ENCODE measurements around the gene MBOAT7. TPM values are rescaled to one million over a fixed set of nuclear protein-coding genes. Genes with fewer than 3 reads are reported as not detected.
A peak's percentile ranks its signal among the peaks of the same experiment; 100 is the strongest.

The MBOAT7 gene
- total RNA-seq, 1 donor from 2014 or later: 9.5 TPM

DNA sequence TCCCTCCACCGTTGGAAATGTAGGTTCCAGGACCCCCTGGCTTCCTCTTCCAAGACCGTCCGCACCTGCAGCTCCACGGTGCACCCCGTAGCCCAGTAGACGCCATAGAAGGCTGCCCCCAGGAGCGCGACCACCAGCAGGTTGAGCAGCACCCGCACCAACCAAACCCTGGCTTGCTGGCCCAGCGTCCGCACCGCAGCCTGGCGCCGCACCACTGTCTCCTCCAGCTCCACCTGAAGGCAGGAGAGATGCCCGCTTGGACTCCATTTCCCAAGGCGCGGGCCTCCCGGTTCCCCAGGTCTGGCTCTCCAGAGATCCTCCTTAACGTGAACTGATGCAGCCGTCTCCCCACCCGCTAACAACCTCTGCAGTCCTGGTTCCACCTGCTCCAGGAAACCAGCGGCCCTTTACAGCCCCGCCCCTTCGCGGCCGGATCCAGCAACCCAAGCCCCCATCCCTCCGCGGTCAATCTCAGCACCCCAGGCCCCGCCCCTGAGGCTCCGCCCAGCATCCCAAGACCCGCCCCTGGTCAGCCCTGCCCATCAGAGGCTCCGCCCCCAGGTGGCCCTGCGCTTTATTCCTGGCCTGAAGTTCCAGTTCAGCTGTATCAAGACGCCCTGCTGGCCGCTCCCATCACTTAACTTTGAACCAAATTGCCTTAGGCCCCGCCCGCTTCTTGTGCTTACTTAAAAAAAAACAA, 24.9 kb downstream of the MBOAT7 start:
- peak; percentile 47 to 54 for DNase-seq (ENCODE audit: low read depth in 2 of 2)

DNA sequence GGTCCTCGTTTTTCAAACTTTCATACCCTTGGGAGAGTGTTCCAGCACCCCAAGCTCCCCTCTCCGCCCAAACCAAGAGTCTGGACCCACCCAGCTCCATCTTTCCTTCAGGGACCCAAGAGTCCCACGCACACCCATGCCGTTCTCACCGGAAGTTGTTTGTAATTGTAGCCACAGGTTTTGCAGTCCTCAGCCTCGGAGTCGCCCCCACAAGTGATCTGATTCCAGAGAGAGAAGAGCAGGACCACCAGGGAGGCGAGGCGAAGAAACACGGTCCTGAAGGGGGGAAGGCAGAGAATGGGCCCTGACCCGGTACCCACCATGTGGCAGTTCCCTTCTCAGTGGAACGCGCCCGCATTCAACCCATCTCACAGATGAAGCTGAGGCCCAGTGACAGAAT, 26.5 kb downstream of the MBOAT7 start:
- DNase-seq (ENCODE audit: low read depth in 2 of 2): no peak

DNA sequence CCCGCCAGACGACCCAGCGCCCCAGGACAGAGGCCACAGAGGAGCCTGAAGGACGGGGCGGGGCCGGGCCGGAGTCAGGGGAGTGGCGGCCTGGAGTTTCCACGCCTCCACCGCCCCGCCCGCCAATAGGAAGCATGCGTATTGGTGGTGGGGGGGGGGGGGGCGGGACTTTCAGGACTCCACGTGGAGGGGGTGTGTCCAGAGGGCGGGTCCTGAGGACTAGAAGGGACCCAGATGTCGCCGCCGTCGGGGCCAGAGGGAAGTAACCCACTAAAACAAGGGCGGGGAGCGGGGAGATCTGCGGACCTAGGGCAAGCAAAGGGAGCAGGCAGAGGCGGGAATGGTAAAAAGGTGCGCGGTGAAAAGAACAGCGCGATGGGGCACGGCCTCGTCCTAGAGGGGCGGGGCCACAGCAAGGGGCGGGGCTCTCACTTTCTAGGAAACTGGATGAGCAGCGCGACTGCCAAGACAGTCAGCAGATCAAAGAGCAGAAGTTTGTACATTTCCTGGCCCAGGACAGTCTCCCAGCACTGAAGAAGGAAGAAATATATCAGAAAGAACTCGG, 27.1 kb downstream of the MBOAT7 start:
- DNase-seq (ENCODE audit: low read depth in 2 of 2): peak; percentile 76 to 79

DNA sequence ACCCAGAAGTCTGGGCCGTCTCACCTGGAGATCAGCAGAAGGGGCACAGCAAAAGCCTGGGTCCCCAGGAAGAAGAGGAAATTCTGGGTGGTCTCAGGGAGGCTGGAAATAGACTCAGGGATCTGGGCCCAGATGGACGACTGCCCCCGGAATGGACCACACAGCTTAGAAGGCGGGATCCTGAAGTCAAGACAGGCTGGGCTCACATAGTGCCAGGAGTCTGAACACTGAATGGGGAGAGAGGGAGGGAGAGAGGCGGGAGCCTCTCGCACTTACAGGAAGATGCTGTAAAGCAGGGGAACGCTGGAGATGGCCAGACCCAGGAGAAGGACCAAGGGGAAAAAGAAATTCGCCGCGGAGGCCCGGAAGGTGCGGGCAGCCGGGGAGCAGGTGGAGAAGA, 28.5 kb downstream of the MBOAT7 start:
- no peak for DNase-seq (ENCODE audit: low read depth in 2 of 2)

DNA sequence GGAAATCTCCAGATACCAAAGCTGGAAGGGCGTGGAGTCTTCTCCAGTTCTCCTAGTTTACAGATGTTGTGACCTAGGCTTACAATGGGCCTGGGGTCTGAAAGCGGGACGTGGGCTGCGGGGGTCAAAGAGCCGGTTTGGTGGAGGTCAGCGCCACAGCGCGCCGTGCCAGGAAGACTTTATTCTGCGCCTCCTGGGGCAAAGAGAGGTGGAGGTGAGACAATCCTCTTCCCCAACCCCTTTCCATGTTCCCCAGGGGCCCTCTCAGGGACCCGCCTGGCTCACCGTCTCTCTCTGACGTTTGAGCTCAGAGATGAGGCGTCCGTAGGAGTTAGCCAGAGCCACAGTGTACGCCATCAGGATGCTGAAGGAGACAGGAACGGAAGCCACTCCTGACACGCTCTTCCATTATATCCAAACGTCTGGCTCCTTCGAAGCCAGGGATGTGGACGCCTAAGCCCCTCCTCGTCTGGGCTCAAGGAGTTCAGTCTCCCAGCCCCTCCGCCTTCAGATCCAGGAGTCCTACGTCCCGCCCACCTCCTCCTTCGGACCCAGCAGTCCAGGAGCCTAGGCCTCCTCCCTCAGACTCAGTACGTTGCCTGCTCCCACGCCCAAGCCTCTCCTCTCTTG, 29.1 kb downstream of the MBOAT7 start:
- peak in 1 of 2 donors; percentile 57 for DNase-seq (ENCODE audit: low read depth in 2 of 2)

DNA sequence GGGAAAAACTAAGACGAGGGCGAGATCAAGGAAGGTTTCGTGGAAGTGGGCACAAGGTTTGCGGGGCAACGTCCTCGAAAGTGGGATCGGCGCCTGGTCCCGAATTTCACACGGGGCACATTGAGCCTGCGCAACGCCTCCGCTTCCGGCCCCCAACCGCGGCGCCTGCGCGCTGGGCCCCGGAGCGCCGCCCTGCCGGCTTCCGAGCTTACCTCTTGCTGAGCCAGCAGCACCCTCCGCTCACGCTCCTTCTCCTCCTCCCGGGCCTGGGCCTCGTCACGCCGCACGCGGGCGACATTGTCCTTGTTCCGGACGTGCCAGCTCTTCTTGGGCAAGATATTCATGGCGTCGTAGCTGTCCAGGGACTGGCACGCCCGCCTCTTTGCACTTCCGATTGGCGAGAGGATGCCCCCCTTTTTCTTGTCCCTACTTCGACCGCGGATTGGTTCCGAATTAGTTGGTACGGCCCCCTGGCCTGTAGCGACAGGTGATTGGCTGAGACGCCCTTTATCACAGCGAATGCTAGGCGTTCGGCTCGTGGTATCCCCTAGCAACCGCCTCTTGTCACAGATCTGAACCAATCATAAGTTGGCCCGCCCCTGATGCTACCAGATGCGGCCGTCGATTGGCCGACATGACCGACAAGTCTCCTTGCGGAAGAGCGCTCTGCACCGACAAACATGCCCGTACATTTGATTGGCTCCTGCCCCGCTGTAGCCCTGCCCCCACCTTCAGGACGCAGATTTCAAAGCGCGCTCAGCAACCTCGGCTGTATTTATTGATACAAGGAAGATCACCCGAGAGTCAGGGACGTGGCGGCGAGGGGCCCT, 29.8 kb downstream of the MBOAT7 start, which contains the start of gene LENG1:
Gene LENG1, minus strand, starts transcription at position 370 of the 830 bp plus-strand sequence. Its CDS starts 26 bp downstream, at position 344.
- peak; percentile 100 for DNase-seq (ENCODE audit: low read depth in 2 of 2)

DNA sequence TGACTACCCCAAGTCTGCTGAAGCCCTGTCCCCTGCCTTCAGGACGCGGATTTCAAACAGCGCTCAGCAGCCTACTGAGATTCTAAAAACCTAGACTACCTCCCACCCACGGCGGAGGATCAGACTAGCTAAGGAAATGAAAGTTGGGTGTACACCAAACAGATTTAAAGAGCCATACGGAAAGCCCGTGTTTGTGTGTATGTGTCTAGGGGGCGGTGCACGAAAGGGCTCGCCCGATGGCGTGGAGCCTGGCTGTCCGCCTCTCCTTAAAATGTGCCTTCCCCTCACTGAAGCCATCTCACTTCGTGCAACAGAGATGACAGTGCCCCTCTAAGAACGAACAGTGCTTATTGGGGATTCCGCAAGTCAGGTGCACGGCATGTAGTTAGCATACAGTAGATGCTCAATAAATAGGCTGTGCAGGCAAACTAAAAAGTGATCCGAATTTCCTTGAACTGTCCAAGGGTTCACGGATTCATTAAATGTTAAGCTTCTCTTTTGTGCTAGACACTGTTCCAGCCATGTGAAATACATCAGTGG, 30.5 kb downstream of the MBOAT7 start:
- DNase-seq (ENCODE audit: low read depth in 2 of 2): peak; percentile 23 to 26

DNA sequence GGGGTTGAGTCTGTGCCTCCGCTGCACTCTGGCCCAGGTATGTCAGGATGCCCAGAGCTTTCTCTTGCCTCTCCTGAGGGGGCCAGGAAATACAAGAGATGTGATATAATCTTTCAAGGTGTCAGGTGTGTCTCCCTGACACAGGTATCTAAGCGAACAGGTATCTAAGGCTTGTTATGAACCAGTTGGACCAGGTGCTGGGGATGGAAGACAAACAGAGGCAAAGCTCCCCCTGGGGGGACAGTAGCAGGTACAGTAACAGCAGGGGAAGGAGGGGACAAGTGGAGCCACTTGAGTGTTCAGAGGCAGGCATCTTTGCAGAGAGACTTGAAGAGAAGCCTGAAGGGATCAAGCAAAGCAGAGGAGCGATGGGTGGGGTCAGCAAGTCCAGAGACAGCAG, 32.4 kb downstream of the MBOAT7 start:
- DNase-seq (ENCODE audit: low read depth in 2 of 2): no peak

DNA sequence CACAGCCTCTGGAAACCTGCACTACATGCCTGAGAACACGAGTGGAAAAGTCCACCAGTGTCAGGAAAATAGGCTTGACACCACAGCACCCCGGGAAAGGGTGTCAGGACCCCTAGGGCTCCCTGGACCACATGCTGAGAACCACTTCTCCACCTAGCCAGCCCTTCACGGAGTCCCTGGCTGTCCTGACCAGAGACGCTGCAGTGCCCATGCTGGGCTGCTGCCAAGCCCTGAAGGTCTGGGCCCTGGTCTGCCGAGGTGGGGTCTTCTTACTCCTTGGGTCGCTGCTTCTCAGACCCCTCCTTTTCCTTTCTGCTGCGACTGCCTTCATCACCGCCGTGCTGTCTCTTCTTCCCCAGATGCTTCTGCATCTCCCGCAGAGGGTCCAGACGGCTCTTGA, 32.9 kb downstream of the MBOAT7 start:
- no peak for DNase-seq (ENCODE audit: low read depth in 2 of 2)

DNA sequence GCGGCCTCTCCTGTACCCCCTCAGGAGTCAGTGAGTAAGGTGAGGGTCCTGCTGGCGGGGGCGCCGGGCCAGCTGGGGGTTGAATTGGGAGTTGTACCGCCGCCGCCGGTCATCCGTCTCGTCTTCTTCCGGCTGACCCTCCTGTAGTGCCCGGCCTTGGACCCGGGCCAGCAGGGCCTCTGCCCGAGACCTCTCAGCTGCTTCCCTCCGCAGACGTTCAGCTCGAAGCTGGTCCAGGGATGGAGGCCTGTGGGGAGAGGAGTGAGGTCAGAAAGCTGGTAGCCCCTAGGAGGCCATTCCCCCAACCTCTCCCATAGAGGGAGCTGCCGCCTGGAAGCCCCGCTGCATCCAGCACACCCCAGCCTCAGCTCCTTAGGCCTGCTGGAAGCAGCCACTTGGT, 33.7 kb downstream of the MBOAT7 start:
- peak in 1 of 2 donors; percentile 24 for DNase-seq (ENCODE audit: low read depth in 2 of 2)

DNA sequence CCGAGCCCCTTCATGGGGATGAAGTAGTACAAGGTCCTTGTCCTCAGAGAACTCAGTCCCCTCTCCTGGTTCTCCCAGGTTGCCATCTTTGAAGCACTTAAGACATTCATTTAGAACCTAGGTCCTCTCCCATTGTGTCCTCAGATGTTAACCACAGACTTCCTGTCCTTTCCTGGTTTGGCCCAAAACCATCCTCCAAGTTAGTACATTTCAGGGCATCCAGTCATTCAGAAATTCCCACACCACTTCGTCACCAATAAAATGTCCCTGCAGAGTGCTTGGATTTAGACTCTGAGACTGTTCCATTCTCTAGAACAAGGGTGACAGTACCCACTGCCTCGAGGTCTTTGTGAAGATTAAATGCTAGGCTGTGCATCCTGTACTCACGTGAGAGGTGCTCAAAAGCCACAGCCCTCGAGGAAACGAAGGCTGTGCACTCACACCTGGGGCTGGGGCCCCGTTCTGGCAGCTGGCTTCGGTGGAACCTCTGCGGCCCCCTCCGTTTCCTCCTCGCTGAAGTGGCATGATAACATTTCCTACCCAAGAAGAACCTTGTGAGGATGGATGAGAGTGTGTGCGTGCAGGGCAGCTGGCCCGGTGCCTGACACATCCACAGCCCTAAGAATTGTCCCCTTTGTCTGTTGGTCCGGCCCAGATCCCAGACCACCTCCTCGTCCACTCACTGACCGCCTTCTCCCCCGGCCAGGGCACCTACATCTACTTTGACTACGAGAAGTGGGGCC, 34.6 kb downstream of the MBOAT7 start:
- DNase-seq (ENCODE audit: low read depth in 2 of 2): peak in 1 of 2 donors; percentile 54

DNA sequence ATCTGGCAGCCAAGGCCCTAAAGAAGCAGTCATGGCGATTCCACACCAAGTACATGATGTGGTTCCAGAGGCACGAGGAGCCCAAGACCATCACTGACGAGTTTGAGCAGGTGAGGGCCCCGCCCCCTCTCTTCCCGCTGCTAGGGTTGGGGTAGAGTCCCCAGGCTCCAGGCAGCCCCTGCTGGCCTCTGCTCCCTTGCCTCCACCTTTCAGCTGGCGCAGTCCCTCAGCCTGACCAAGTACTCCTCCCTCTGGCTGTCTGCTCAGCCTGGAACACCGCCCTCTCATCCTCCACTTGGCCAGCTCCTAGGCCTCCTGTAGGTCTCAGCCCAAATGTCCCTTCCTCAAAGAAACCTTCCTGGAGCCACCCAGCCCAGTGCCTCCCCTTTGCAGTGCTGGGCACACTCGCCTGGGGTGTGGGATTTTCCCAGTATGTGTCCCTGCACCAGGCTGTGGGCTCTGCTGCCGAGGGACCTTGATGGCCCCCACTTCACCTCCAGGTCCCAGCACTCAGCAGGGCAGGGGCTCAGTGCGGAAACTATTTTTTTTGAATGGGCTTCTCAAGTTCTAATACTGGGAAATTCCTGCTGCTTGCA, 35.6 kb downstream of the MBOAT7 start:
- DNase-seq (ENCODE audit: low read depth in 2 of 2): no peak

DNA sequence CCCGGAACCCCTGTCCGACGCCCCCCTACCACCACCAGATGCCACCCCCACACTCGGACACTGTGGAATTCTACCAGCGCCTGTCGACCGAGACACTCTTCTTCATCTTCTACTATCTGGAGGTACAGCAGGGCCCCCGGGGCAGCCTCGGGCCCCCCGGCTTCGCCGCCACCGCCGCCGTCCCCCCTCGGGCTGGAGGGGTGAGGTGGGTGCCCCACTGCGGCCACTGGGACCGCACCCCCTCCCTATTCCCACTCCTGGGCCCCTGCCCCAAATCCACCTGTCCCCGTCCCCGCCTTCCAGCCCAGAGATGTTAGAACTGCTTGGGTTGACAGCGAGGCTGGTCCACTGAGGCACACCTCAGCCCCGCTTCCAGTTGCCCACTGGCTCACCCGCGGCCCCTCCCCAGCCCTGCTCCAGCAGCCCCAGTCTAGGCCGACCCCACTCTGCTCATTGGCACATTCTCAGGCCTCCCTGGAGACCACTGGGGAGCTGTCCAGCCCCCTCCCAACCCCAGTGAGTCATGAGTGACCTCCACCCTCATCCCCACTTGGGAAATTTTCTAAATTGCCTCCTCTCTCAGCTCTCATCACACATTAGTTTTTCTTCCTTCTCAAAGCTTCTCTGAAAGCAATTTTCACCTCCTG, 36.4 kb downstream of the MBOAT7 start:
- DNase-seq (ENCODE audit: low read depth in 2 of 2): no peak

DNA sequence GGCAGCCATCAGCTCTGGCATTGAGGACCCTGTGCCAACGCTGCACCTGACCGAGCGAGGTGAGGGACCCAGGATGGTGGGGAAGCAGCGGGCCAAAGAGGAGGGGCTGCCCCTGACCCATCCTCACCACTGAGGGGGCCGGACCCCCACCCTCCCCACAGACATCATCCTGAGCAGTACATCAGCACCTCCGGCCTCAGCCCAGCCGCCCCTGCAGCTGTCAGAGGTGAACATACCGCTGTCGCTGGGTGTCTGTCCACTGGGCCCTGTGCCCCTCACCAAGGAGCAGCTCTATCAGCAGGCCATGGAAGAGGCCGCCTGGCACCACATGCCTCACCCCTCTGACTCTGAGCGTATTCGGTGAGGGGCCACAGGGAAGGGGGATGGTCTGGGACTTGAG, 37.1 kb downstream of the MBOAT7 start:
- no peak for DNase-seq (ENCODE audit: low read depth in 2 of 2)

DNA sequence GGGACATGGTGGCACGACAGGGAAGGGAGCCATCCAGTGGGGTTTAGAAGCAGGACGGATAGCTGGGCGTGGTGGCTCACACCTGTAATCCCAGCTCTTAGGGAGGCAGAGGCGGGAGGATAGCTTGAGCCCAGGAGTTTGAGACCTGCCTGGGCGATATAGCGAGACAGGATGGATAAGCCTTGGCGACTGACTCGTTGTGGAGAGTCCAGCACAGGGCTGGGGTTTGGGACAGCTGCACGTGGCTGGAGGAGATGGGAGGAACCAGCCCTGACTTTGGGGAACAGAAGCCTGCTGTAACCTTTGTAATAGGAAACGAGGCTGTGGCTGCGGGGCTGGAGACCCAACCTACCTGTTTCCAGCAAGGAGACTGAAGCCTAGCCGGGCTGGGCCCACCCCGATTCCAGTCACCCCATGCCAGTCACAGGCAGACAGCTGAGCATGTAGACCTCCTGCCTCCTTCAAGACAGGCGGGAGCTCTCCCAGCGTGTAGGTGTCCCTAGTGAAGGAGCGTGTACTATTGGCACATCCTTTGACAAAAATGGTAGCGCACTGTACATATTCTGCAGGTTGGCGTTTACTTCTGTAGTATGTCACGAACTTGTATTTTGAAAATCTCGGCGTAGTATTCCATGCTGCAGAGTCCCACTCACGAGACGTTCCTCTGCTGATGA, 37.9 kb downstream of the MBOAT7 start:
- no peak for DNase-seq (ENCODE audit: low read depth in 2 of 2)

DNA sequence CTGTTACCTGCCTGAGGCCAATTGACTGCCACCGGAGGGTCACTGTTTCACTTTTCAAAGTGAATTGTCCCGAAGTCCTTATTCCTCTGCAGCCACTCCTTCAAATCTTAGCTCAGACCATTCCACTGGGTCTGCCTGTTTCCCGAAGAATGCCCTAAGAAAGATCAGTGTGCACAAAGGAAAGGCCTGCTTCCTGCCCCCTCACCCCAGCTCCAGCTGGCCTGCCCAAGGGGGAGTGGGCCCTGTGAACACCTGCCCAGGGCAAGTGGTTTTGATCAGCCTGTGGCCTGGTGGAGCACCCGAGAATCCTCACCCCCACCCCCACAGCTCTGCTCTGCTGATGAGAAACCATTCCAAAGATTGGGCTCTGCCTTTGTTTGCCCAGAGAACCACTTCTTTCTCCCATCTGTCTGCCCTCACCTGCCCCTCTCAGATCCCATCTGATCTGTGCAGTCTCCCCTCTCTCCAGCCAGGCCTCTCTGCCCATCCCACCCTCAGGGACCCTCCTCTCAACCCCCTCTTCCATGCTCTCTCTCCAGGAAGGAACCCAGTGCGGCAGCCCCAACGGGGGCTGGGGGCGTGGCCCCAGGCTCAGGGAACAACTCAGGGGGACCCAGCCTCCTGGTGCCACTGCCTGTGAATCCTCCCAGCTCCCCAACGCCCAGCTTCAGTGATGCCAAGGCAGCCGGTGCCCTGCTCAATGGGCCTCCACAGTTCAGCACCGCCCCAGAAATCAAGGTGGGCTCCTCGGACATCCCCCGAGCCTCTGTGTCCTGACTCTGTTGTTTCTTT, 40.2 kb downstream of the MBOAT7 start:
- peak in 1 of 2 donors; percentile 87 for DNase-seq (ENCODE audit: low read depth in 2 of 2)

DNA sequence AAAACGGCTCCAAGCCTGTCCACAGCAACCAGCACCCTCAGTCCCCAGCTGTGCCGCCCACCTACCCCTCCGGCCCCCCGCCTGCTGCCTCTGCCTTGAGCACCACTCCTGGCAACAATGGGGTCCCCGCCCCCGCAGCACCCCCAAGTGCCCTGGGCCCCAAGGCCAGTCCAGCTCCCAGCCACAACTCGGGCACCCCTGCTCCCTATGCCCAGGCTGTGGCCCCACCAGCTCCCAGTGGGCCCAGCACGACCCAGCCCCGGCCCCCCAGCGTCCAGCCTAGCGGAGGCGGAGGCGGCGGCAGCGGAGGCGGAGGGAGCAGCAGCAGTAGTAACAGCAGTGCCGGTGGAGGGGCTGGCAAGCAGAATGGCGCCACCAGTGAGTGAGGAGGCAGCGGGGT, 41.2 kb downstream of the MBOAT7 start:
- DNase-seq (ENCODE audit: low read depth in 2 of 2): no peak

DNA sequence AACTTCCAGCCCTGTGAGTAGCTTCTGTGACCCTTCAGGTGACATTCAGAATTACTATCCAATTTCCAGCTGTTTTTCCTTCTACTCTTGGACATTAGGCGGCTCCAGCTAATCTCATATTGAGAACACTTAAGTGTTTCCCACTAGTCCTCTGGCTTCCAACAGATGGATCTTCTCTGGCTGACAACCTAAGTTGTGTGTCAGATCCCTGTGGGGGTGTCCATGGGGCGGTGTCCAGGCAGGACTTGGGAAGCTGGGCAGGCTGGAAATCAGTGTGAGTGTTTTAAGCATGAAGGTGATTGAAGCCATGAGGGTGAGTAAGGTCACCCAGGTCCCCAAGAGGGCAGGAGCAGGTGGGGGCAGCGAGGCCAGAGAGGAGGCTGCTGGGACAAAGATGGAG, 41.7 kb downstream of the MBOAT7 start:
- no peak for DNase-seq (ENCODE audit: low read depth in 2 of 2)

All from lung microvascular endothelial cell (primary cell).